GM19455 (cell line): ENCODE results near the gene DBF4B.
A peak's percentile ranks its signal among the peaks of the same experiment; 100 is the strongest.

Experiments
- ATAC-seq: cut with Tn5 transposase; IDR thresholded peaks from one replicate; pipeline ENCODE4 v1.9.1; 2021; ENCODE audit not compliant: unreplicated experiment

Gene DBF4B

GRCh38 chr17:44759086-44759915 is 50.8 kb downstream of the DBF4B start:
- ATAC-seq, result no peak

- ATAC-seq, result no peak
Measured at GRCh38 chr17:44759916-44760243, 51.4 kb downstream of the DBF4B start.

GRCh38 chr17:44760474-44761308 is 52.2 kb downstream of the DBF4B start:
- no peak for ATAC-seq

- ATAC-seq, result no peak
Measured at GRCh38 chr17:44761932-44762810, 53.7 kb downstream of the DBF4B start.

- no peak for ATAC-seq
Measured at GRCh38 chr17:44763170-44763569, 54.7 kb downstream of the DBF4B start.

GRCh38 chr17:44765965-44766364 is 57.5 kb downstream of the DBF4B start:
- no peak for ATAC-seq

- ATAC-seq, result no peak
Measured at GRCh38 chr17:44766409-44767038, 58.1 kb downstream of the DBF4B start.

GRCh38 chr17:44767493-44767892 is 59.0 kb downstream of the DBF4B start:
- no peak for ATAC-seq

- ATAC-seq, result no peak
Measured at GRCh38 chr17:44768505-44769142, 60.2 kb downstream of the DBF4B start.

- no peak for ATAC-seq
Measured at GRCh38 chr17:44769230-44769629, 60.8 kb downstream of the DBF4B start.

GRCh38 chr17:44769647-44770084 is 61.2 kb downstream of the DBF4B start:
- no peak for ATAC-seq

- no peak for ATAC-seq
Measured at GRCh38 chr17:44770166-44770925, 61.9 kb downstream of the DBF4B start.

GRCh38 chr17:44772308-44773045 is 64.0 kb downstream of the DBF4B start:
- ATAC-seq, result no peak

GRCh38 chr17:44773140-44773539 is 64.7 kb downstream of the DBF4B start:
- ATAC-seq, result no peak

GRCh38 chr17:44774271-44775135 is 66.0 kb downstream of the DBF4B start:
- ATAC-seq, result no peak

GRCh38 chr17:44775136-44775837 is 66.8 kb downstream of the DBF4B start:
- peak; percentile 83 for ATAC-seq
